CD4-positive, CD25-positive, alpha-beta regulatory T cell (primary cell): ENCODE measurements around the gene OTOGL. TPM values are rescaled to one million over a fixed set of nuclear protein-coding genes. Genes with fewer than 3 reads are reported as not detected.

Experiments
- ATAC-seq, 2 donors: fragments of 150-1000 bp; cut with Tn5 transposase; one replicate each; pipeline ENCODE4 v1.10.0; 2021; ENCODE audit warnings: low read depth in 2 of 2, moderate number of reproducible peaks in 2 of 2, moderate library complexity in 1 of 2
- DNase-seq, 3 donors: peaks; one replicate each; pipeline versions ENCODE4 v3.0.0 to v3.0.0-alpha.2; 2012 to 2022; ENCODE audit warnings: mixed read lengths in 1 of 3
- H3K27ac ChIP-seq: one replicate; pipeline ENCODE4 v1.7.0; 2013; ENCODE audit warnings: mild to moderate bottlenecking, low read length; ENCODE audit not compliant: insufficient read depth, poor library complexity, severe bottlenecking
- H3K27me3 ChIP-seq: one replicate; pipeline ENCODE4 v1.7.0; 2013; ENCODE audit warnings: low read length; ENCODE audit not compliant: control insufficient read depth, insufficient read depth
- H3K36me3 ChIP-seq: one replicate; pipeline ENCODE4 v1.7.0; 2013; ENCODE audit warnings: mild to moderate bottlenecking, low read length, moderate library complexity; ENCODE audit not compliant: control insufficient read depth, insufficient read depth
- H3K4me1 ChIP-seq: 2 replicates; pipeline ENCODE4 v1.7.0; 2013; ENCODE audit warnings: mild to moderate bottlenecking, low read length; ENCODE audit not compliant: insufficient read depth, control insufficient read depth, poor library complexity, severe bottlenecking
- H3K4me3 ChIP-seq: one replicate; pipeline ENCODE4 v1.7.0; 2013; ENCODE audit warnings: low read depth, mild to moderate bottlenecking, low read length, moderate library complexity
- H3K9me3 ChIP-seq, 2 experiments: 1 replicate in 1 of 2; 2 replicates in 1 of 2; pipeline ENCODE4 v1.7.0; 2013; ENCODE audit warnings: low read length in 2 of 2, mild to moderate bottlenecking in 1 of 2, moderate library complexity in 1 of 2; ENCODE audit not compliant: control insufficient read depth in 2 of 2
- H3K27ac Mint-ChIP-seq, 3 donors: one replicate each; pipeline ENCODE4 v1.8.0; 2020 to 2022; ENCODE audit warnings: mild to moderate bottlenecking in 3 of 3, mixed read lengths in 3 of 3, moderate library complexity in 2 of 3
- H3K27me3 Mint-ChIP-seq: one replicate; pipeline ENCODE4 v1.8.0; 2022; ENCODE audit warnings: mild to moderate bottlenecking, mixed read lengths
- H3K36me3 Mint-ChIP-seq: one replicate; pipeline ENCODE4 v1.8.0; 2020; ENCODE audit warnings: mixed read lengths
- H3K4me1 Mint-ChIP-seq, 4 donors: one replicate each; pipeline ENCODE4 v1.8.0; 2020 to 2022; ENCODE audit warnings: mixed read lengths in 4 of 4, mild to moderate bottlenecking in 1 of 4
- H3K4me3 Mint-ChIP-seq, 4 donors: one replicate each; pipeline ENCODE4 v1.8.0; 2020 to 2022; ENCODE audit warnings: mild to moderate bottlenecking in 4 of 4, mixed read lengths in 4 of 4, moderate library complexity in 3 of 4
- H3K9me3 Mint-ChIP-seq, 7 donors: one replicate each; pipeline ENCODE4 v1.8.0; 2020 to 2022; ENCODE audit warnings: mixed read lengths in 7 of 7, mild to moderate bottlenecking in 3 of 7, moderate library complexity in 2 of 7
- polyA plus RNA-seq, 4 donors: library from polyadenylated mRNA; unstranded; fragments of 300-500 nt; fragmentation: Illumina TruSeq; gene quantifications; one replicate each; pipeline ENCODE4 v1.2.3, GENCODE V29; 2021
- total RNA-seq: library from RNA; stranded (reverse); gene quantifications from one replicate; pipeline ENCODE4 v1.2.3, GENCODE V29; 2022

The OTOGL gene
- total and polyA plus RNA-seq, 5 donors from 2014 or later, result not detected

DNA sequence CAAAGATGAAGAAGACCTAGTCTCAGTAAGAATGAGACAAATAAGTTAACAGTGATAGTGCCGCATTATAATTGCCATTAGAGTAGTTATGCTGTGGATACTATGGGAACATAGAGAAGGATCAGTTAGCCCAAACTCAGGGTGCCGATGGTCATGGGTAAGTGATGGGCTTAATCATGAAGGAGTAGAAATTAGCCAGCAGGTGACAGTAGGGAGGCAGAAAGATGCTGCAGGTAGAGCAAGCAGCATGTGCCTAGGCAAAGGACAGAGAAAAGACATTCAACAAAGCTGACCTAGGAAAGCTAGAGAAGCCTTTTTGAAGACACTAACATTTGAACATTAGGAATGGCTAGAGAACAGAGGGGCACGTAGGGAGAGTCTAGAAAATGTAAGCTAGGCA, 314.1 kb downstream of the OTOGL start:
- no peak for DNase-seq
- Mint-ChIP-seq H3K4me3 (no peak overlapping the region), H3K36me3 (no peaks in the 10 kb centered on the region), H3K4me1 (no peaks in the 10 kb centered on the region), H3K27me3 (no peaks in the 10 kb centered on the region), H3K9me3 (peaks cover 0 to 4% (median 0%) of the 10 kb centered on the region in 7 donors), H3K27ac (no peak overlapping the region)
- Histone ChIP-seq H3K4me1 (no peaks in the 10 kb centered on the region), H3K4me3 (no peak overlapping the region), H3K27me3 (no peaks in the 10 kb centered on the region), H3K27ac (no peak overlapping the region), H3K9me3 (no peaks in the 10 kb centered on the region), H3K36me3 (no peaks in the 10 kb centered on the region)
- no peak for ATAC-seq

DNA sequence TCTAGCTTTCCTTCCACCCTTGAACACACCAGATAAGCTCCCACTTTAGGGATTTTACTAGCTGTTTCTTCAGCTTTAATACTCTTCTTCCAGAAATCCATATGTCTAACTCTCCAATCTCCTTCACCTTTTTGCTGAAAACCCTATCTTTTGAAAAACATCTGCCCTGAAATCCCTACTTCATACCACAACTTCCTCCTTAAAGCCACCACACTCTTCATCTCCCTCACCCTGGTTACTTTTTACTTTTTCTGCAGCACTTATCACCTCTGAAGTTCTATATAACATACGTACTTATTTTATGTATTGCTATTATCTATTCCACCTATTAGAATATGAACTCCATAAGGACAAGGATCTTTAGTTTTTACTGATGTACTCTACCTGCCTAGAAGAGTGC, 316.1 kb downstream of the OTOGL start:
- Mint-ChIP-seq H3K4me1 (no peaks in the 10 kb centered on the region), H3K9me3 (peaks cover 0 to 4% (median 0%) of the 10 kb centered on the region in 7 donors), H3K27me3 (no peaks in the 10 kb centered on the region), H3K4me3 (no peak overlapping the region), H3K36me3 (no peaks in the 10 kb centered on the region), H3K27ac (no peak overlapping the region)
- no peak overlapping the region for H3K27ac ChIP-seq
- H3K4me3 ChIP-seq, result no peak overlapping the region
- H3K27me3 ChIP-seq, result no peaks in the 10 kb centered on the region
- no peaks in the 10 kb centered on the region for H3K4me1 ChIP-seq
- no peaks in the 10 kb centered on the region for H3K9me3 ChIP-seq
- no peak for DNase-seq
- no peak for ATAC-seq
- no peaks in the 10 kb centered on the region for H3K36me3 ChIP-seq

DNA sequence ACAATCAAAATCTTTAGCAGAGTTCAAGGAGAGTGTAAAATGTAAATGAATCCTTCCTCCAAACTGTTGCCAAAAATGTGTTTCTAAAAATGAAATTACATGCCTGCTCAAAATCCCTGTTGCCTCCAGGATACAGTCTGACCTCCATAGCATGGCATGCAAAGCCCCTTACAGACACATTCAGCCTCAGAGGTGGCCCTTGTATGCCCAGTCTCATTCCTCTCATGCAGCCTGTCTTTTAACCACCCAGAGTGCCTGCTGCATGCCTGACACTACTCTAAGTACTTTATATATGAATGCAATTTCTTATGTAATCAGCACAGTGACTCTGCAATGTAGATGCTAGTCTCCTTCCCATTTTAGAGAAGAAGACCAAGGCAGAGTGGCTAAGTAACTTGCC, 320.3 kb downstream of the OTOGL start:
- no peaks in the 10 kb centered on the region for H3K4me1 Mint-ChIP-seq
- DNase-seq, result no peak
- no peak overlapping the region for H3K27ac Mint-ChIP-seq
- no peaks in the 10 kb centered on the region for H3K27me3 Mint-ChIP-seq
- Histone ChIP-seq H3K27ac (no peak overlapping the region), H3K9me3 (no peaks in the 10 kb centered on the region), H3K36me3 (no peaks in the 10 kb centered on the region), H3K4me3 (no peak overlapping the region), H3K4me1 (no peaks in the 10 kb centered on the region), H3K27me3 (no peaks in the 10 kb centered on the region)
- no peaks in the 10 kb centered on the region for H3K36me3 Mint-ChIP-seq
- H3K9me3 Mint-ChIP-seq, result peaks cover 0 to 3% (median 0%) of the 10 kb centered on the region in 7 donors
- H3K4me3 Mint-ChIP-seq, result no peak overlapping the region
- no peak for ATAC-seq

DNA sequence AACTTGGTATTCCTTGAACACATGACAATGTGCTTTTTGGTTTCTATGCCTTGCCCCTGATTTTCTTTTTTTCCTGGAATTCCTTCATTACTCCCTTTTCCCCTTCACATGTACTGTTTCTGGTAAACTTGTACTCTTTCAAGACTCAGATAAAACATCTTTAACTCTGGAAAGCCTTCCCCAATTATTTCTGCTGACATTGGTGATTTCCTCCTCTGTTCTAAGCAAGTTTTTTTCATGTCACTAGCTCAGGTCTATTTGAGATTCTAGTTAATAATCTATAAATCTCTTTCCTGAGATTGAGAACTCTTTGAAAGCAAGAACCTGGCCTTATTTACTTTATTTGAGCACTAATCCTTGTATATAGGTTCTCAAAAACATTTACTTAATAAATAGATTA, 320.7 kb downstream of the OTOGL start:
- no peak overlapping the region for H3K4me3 Mint-ChIP-seq
- H3K36me3 ChIP-seq, result no peaks in the 10 kb centered on the region
- H3K27me3 Mint-ChIP-seq, result no peaks in the 10 kb centered on the region
- no peaks in the 10 kb centered on the region for H3K27me3 ChIP-seq
- DNase-seq (no peak), ATAC-seq (no peak)
- no peaks in the 10 kb centered on the region for H3K4me1 Mint-ChIP-seq
- H3K27ac ChIP-seq, result no peak overlapping the region
- no peaks in the 10 kb centered on the region for H3K36me3 Mint-ChIP-seq
- no peaks in the 10 kb centered on the region for H3K9me3 ChIP-seq
- H3K4me3 ChIP-seq, result no peak overlapping the region
- H3K9me3 Mint-ChIP-seq, result peaks cover 0 to 3% (median 0%) of the 10 kb centered on the region in 7 donors
- H3K4me1 ChIP-seq, result no peaks in the 10 kb centered on the region
- no peak overlapping the region for H3K27ac Mint-ChIP-seq

DNA sequence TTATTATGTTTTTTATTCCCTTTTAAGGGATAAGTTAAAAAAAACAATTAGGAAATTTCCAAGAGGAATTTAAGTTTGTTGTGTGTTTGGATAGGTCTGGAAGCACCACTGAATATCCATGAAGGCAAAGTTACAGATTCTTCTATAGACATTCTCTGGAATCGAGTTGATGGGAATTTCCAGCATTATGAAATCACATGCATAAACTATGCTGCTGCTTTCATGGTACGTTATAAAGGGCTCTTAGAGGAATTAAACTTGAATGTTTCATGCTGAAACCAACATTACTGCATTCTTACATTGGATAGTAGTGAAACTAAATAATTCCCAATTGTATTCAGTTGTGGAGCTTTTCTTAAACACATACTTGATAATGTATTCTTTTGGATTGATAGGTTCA, 323.2 kb downstream of the OTOGL start:
- DNase-seq, result no peak
- Mint-ChIP-seq H3K27ac (no peak overlapping the region), H3K36me3 (no peaks in the 10 kb centered on the region)

More for the DNA sequence above, 323.2 kb downstream of the OTOGL start:
- Histone ChIP-seq H3K36me3 (no peaks in the 10 kb centered on the region), H3K27ac (no peak overlapping the region), H3K27me3 (no peaks in the 10 kb centered on the region), H3K4me1 (no peaks in the 10 kb centered on the region), H3K9me3 (no peaks in the 10 kb centered on the region), H3K4me3 (no peak overlapping the region)
- ATAC-seq, result no peak
- Mint-ChIP-seq H3K27me3 (no peaks in the 10 kb centered on the region), H3K4me1 (no peaks in the 10 kb centered on the region), H3K4me3 (no peak overlapping the region), H3K9me3 (no peaks in the 10 kb centered on the region)

Other genes starting within 250 kb of the OTOGL start
- 153 TPM for gene PPP1R12A, start 164.4 kb upstream of the OTOGL start, total RNA-seq
- 100 to 1,000 TPM in 3 of 4 donors, 10 to 100 TPM in 1; 91.8 to 138 (median 105) TPM for gene PPP1R12A, start 164.4 kb upstream of the OTOGL start, polyA plus RNA-seq